HG03469 (cell line): Measurements from ENCODE around the gene MAP7D3.

Source experiments
- ATAC-seq: cut with Tn5 transposase; IDR thresholded peaks from one replicate; pipeline ENCODE4 v1.9.1; 2021; ENCODE audit warnings: mild to moderate bottlenecking, moderate library complexity, moderate number of reproducible peaks; ENCODE audit not compliant: unreplicated experiment

Gene MAP7D3

GRCh38 chrX:136209016-136209738 lies 42.0 kb downstream of the MAP7D3 start:
- ATAC-seq = no peak

DNA sequence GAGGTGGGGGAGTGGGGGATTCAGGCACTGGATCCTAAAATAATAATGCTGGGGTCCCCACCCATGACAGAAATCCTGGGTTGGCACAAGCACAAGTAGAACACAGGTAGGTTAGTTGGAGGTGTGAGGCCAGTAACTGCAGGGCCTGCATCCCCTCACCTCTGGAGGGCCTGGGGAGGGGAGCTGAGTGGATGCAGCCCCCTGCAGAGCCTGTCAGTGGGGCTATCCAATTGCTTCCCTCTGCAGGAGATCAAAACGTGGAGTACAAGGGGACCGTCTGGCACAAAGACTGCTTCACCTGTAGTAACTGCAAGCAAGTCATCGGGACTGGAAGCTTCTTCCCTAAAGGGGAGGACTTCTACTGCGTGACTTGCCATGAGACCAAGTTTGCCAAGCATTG lies 43.7 kb downstream of the MAP7D3 start:
- no peak for ATAC-seq

DNA sequence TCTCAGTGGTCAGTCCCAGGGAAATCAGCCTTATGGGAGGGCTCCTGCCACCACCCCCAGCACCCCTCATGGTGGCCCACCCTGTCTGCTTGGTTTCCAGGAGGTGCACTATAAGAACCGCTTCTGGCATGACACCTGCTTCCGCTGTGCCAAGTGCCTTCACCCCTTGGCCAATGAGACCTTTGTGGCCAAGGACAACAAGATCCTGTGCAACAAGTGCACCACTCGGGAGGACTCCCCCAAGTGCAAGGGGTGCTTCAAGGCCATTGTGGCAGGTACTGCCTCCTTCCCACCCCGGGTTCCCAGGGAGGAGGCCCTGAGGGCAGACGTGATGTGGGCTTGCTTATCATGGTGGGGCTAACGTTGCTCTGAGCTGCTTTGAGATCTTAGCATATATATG lies 44.3 kb downstream of the MAP7D3 start:
- ATAC-seq = no peak

GRCh38 chrX:136205882-136206380 lies 45.3 kb downstream of the MAP7D3 start:
- ATAC-seq = no peak

GRCh38 chrX:136204571-136204970 lies 46.6 kb downstream of the MAP7D3 start:
- no peak for ATAC-seq

GRCh38 chrX:136203951-136204350 lies 47.2 kb downstream of the MAP7D3 start:
- ATAC-seq = no peak

DNA sequence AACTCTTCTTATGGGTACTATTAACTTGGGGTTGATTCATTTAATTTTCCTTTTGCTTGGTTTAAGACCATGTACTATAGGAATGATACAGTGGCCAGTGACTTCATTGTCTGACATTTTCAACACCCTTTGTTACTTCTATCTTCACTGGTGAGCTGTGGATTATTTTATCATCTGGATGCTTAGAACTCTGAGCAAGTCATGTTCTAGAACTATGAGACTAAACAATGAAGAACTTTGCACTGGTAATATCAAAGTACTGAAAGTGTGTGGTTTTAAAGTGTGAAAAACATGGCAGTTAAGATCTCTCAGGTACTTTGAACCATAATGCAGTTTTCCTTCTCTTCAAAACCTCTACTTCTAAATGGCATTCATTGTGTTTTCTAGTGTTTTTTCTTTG lies 47.8 kb downstream of the MAP7D3 start:
- no peak for ATAC-seq

GRCh38 chrX:136202889-136203288 lies 48.3 kb downstream of the MAP7D3 start:
- ATAC-seq = no peak

GRCh38 chrX:136201601-136202000 lies 49.6 kb downstream of the MAP7D3 start:
- ATAC-seq = no peak

- no peak for ATAC-seq
These were observed 50.7 kb downstream of the MAP7D3 start for GRCh38 chrX:136200466-136200865.

GRCh38 chrX:136199365-136199764 lies 51.8 kb downstream of the MAP7D3 start:
- ATAC-seq = no peak

DNA sequence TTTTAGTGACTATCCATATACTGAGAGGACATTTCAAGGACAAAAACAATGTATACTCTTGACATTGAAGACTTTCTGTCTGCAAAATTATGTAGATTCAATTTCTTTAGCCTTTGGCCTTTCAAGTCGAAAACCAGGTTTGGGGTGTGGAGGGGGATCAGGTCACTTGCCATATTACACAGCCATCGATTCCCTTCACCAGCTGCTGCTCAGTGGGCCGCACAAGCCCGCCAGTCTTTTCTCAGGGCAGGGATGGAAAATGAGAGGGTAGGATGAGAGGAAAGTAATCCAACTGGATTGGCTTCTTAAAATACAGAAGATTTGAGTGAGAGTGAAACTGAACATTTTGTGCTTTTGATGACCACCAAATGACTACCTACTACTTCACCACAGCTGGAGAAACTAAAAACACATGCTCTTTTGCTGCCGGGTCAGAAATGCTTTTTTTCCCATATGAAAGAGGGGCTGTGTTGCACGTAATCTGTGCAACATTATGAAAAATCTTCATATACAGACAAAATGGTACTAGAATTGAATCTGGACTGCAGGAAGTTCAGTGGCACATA lies 52.4 kb downstream of the MAP7D3 start:
- no peak for ATAC-seq

GRCh38 chrX:136198010-136198409 lies 53.2 kb downstream of the MAP7D3 start:
- ATAC-seq = no peak

- no peak for ATAC-seq
These were observed 54.5 kb downstream of the MAP7D3 start for GRCh38 chrX:136196691-136197155.

DNA sequence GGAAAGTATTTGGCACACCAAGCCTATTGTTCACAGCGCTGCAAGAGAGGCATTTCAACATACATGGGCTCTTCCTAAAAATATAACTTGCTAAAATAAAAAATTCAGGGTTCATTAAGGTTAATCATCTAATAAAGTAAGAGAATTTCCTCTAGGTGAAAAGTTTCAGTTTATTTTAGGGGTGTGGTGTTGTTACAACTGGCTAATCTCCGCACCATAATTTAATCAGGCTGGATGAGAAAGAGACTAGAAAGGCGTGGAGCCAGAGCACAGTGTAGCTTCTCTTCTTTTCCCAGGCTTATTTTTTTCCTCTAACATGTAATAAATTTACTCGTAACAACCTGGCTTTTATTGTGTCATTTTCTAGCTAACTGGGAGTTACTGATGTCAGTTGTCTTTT lies 56.0 kb downstream of the MAP7D3 start:
- no peak for ATAC-seq

- no peak for ATAC-seq
These were observed 56.7 kb downstream of the MAP7D3 start for GRCh38 chrX:136194536-136194935.

GRCh38 chrX:136193771-136194170 lies 57.4 kb downstream of the MAP7D3 start:
- ATAC-seq = no peak

DNA sequence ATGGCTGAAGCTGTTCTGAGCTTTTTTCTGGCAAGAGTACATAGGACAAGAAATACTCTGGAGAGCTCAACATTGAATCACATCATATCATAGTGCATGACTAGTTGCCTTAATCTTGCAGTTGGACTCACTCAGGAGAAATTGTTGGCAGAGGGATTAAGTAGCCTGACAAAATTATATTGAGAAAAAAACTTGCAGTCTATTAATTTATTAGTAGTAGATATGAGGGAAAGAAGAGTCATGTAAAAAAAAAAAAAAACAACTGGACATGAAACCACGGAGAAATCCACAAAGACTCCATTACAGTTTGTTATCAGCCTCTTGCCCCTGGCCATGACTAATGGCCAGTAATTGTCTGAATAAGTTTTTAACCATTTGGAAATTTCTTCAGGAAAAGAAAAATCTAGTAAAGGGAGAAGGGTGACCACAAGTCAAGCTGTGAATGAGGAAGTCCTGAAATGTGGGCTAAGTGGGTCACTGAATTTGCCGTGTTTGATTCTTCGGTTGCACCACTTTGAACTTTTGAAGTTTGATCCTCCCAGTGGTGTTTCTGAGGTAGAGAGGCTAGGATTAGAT lies 58.3 kb downstream of the MAP7D3 start:
- ATAC-seq = no peak

DNA sequence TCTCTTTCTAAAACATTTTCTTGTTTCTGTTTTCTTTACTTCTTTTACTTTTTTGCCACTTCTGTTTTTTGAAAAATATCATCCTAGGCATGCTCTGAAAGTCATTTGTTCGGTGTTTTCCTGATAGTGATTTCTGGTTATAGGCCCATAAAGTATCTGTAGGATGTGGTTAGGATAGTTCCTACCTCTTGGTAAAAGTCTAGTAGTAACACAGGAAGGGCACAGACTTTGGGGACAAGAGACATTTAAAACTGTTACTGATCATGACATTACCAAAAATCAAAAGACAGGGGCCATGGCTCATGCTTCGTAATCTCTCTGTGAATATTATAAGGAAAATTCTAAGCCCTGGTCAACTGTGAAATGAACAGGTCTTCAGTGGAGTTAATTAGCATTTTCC lies 59.1 kb downstream of the MAP7D3 start:
- ATAC-seq = no peak

DNA sequence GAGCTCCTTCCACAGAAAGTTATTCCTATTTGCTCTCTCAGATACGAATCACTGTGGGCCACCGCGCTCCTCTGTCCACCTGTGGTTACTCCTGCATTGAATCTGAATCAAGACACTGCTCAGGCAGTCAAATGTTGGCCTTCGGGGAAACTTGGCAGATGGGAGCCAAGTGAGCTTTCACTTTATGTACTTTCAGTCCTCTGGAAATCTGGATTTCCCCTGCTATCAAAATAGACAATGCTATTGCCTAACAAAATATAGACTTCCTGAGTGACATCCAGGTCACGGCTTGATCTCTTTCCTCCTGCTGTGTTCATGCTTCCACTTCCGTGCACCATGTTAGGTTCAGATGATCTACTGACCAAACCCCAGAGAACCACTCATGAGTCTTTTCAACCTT lies 60.0 kb downstream of the MAP7D3 start:
- ATAC-seq = no peak

GRCh38 chrX:136190038-136190713 lies 61.0 kb downstream of the MAP7D3 start:
- ATAC-seq = no peak

DNA sequence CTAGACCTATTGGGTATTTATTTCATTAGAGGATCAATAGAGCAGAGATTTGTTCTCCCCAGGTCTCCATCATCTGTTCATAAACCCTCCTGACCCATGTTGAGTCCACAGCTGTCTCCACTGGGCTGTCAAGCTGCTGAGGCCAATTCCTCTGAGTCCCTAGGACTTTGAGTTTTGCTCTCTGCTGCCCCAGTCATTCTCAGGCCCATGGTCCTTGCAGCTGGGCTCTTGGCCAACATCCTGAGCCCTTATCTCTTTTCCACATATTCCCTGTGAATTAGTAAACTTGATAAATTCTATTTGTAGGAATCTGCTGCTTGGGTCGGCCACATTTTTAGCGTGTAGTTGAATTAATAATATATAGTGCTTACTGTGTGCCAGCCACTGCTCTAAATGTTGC lies 62.0 kb downstream of the MAP7D3 start:
- ATAC-seq = no peak
